H54 (cell line): Measurements from ENCODE around the gene CRACDL.
"Not testable (repeated sequence)": the region's sequence is repeated elsewhere in the genome, so short reads cannot be mapped to it uniquely, and the experiment has no call there.

Source experiments
- DNase-seq: peaks from one replicate; pipeline ENCODE4 v3.0.0; 2011; ENCODE audit warnings: low spot score, mixed read lengths; ENCODE audit not compliant: insufficient read length
- FAIRE-seq: peaks from 3 replicates; lab custom pipeline; 2011; peaks lifted over from hg19 to GRCh38; lab: Jason Lieb, UNC
- POLR2A ChIP-seq: IDR thresholded peaks from 2 replicates; pipeline ENCODE4 v1.6.1; 2011; ENCODE audit warnings: low read depth, mild to moderate bottlenecking, low read length

Gene CRACDL

DNA sequence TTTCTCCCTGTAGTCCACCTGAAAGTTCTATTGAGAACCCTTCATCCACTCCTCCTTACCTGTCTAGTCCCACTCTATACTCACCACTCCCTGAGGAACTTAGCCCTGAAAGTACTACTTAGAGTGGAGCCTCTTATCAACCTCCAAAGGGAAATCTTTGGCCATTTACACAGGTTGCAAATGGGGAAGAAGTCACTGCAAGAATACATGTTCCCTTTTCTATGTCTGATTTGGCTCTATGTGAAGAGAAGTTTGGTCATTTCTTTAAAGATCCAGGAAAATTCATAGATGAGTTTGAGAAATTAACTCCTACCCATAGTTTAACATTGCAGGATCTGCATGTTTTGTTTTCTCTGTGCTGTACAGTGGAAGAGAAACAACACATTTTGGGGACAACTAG lies 182.2 kb downstream of the CRACDL start:
- no peak for TF ChIP-seq POLR2A
- DNase-seq (no peak), FAIRE-seq (no peak)

- FAIRE-seq, DNase-seq: not testable (repeated sequence)
Observed at GRCh38 chr2:98752711-98753110, 183.3 kb downstream of the CRACDL start.

DNA sequence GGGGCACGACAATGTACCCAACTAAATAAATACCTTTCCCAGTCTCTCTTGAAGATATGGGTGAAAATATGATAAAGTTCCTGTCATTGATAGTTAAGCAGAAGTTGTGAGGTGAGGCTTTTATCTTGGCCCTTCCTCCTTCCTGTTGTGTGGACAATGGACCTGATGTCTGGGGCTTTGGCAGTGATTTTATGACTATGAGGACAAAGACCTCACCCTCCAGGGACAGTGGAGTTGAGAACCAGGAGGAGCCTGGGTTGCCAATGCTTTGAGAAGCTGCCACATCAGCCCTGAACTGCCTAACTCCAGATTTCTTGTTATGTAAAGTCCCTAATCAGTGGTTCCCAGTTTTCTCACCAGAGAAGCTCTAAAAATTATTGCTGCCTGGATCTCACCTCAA lies 184.3 kb downstream of the CRACDL start:
- FAIRE-seq = no peak
- no peak for TF ChIP-seq POLR2A
- no peak for DNase-seq

GRCh38 chr2:98750593-98751282 lies 185.3 kb downstream of the CRACDL start:
- no peak for FAIRE-seq
- no peak for DNase-seq
- TF ChIP-seq POLR2A = no peak

- no peak for TF ChIP-seq POLR2A
- no peak for DNase-seq
- FAIRE-seq = no peak
Observed at GRCh38 chr2:98749066-98749450, 187.0 kb downstream of the CRACDL start.

DNA sequence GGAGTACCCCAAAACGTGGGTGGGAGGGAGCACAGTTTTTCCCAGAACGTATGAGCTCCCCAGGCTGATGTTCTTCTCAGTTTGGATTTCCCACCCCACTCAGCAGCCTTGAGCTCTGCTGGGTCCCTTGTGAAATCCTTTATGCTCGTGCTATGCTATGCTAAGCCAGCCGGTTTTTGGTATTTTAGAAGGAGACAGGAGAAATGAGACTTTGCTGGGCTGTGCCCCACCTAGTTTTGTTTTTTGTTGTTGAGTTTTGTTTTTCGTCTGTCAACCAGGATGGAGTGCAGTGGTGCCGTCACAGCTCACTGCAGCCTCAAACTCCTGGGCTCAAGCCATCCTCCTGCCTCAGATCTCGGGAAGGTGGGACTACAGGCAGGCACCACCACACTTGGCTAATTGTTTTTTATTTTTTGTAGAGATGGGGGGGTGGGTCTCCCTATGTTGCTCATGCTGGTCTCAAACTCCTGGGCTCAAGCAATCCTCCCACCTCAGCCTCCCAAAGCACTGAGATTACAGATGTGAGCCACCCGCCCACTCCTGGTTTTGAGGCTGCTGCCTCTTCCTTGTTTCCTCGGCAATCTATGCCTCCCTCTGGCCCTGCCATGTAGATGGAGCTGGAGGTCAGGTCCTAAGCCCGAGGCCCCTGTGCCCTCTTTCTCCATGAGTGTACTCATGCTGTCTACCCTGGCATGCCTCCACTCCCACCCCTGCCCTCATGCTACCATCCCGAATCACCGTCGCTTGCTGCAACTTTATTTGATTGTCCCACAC lies 187.5 kb downstream of the CRACDL start:
- no peak for TF ChIP-seq POLR2A
- FAIRE-seq = no peak
- DNase-seq = no peak

DNA sequence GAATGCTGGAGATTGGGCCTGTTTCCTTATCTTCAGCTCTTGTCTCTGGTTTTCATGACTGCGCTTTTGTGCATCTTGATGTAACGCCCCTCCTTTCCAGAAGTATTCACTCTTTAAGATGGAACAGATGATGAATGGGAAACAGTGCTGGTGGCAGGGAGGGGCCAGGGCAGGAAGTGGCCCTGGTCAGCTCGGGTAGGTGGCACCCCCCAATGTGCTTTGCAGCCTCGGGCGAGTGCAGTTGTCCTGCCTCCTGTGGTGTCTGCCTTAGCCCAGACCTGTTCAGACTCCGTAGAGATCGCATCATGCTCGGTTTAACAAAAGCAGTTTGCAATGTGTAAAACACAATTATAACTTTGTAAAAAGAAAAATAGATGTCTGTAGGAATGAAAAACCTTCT lies 188.1 kb downstream of the CRACDL start:
- no peak for FAIRE-seq
- TF ChIP-seq POLR2A = no peak
- no peak for DNase-seq

DNA sequence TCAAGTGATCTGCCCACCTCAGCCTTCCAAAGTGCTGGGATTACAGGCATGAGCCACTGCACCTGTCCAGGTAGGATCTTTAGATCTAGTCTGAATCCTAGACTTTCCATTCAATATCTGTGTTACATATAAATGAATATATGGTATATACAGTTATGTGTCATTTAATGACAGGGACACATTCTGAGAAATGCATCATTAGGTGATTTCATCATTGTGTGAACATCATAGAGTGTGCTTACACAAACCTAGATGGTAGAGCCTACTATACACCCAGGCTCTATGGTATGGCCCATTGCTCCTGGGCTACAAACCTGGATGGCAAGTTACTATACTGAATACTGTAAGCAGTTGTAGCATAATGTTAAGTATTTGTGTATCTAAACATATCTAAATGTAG lies 189.6 kb downstream of the CRACDL start:
- DNase-seq (no peak), FAIRE-seq (no peak)
- TF ChIP-seq POLR2A = no peak

GRCh38 chr2:98744595-98744994 lies 191.4 kb downstream of the CRACDL start:
- DNase-seq = no peak
- FAIRE-seq = no peak
- TF ChIP-seq POLR2A = no peak
